Occipital lobe (tissue), 2 donors: ENCODE measurements around the gene MCFD2. TPM values are rescaled to one million over a fixed set of nuclear protein-coding genes. Genes with fewer than 3 reads are reported as not detected.
A peak's percentile ranks its signal among the peaks of the same experiment; 100 is the strongest.

Experiments used
- DNase-seq: peaks from one replicate; lab custom pipeline; 2025; lab: John Stamatoyannopoulos, UW
- total RNA-seq: library from RNA; depleted of rRNA; stranded (reverse); fragments of >200 nt; gene quantifications from one replicate; pipeline ENCODE4 v1.2.3, GENCODE V29; 2014

The MCFD2 gene
- total RNA-seq, 1 donor from 2014 or later, result 52.9 TPM

GRCh38 chr2:46874236-46874929, 41.2 kb downstream of the MCFD2 start:
- DNase-seq, result no peak

GRCh38 chr2:46873604-46874068, 42.0 kb downstream of the MCFD2 start:
- peak; percentile 71 for DNase-seq

GRCh38 chr2:46872902-46873603, 42.6 kb downstream of the MCFD2 start:
- DNase-seq, result no peak

GRCh38 chr2:46871976-46872381, 43.6 kb downstream of the MCFD2 start:
- no peak for DNase-seq

- DNase-seq, result no peak
These were observed 45.4 kb downstream of the MCFD2 start for GRCh38 chr2:46870051-46870839.

GRCh38 chr2:46869621-46870020, 46.0 kb downstream of the MCFD2 start:
- DNase-seq, result no peak

GRCh38 chr2:46866770-46867246, 48.8 kb downstream of the MCFD2 start:
- DNase-seq, result no peak

- DNase-seq, result no peak
These were observed 50.2 kb downstream of the MCFD2 start for GRCh38 chr2:46865181-46865970.

GRCh38 chr2:46863882-46864281, 51.7 kb downstream of the MCFD2 start:
- DNase-seq, result no peak

- DNase-seq, result no peak
These were observed 53.1 kb downstream of the MCFD2 start for GRCh38 chr2:46862514-46862913.

- no peak for DNase-seq
These were observed 53.7 kb downstream of the MCFD2 start for GRCh38 chr2:46861916-46862315.

GRCh38 chr2:46859482-46859881, 56.1 kb downstream of the MCFD2 start:
- no peak for DNase-seq

- no peak for DNase-seq
These were observed 56.9 kb downstream of the MCFD2 start for GRCh38 chr2:46858702-46859090.

- no peak for DNase-seq
These were observed 57.5 kb downstream of the MCFD2 start for GRCh38 chr2:46857871-46858701.

GRCh38 chr2:46856336-46856735, 59.3 kb downstream of the MCFD2 start:
- DNase-seq, result no peak

GRCh38 chr2:46855805-46856204, 59.8 kb downstream of the MCFD2 start:
- DNase-seq, result no peak

- no peak for DNase-seq
These were observed 61.3 kb downstream of the MCFD2 start for GRCh38 chr2:46854260-46854659.

- DNase-seq, result no peak
These were observed 63.0 kb downstream of the MCFD2 start for GRCh38 chr2:46852598-46852997.

- DNase-seq, result no peak
These were observed 63.5 kb downstream of the MCFD2 start for GRCh38 chr2:46852124-46852523.
